Kidney (tissue), 14 donors: Measurements from ENCODE around the gene SURF1. TPM values are rescaled to one million over a fixed set of nuclear protein-coding genes. Genes with fewer than 3 reads are reported as not detected.

ENCODE experiments used
- DNase-seq, 5 donors: peaks; one replicate each; pipeline ENCODE4 v3.0.0-alpha.2; 2013 to 2020
- FAIRE-seq: peaks from 2 replicates; lab custom pipeline; 2012; peaks lifted over from hg19 to GRCh38; lab: Jason Lieb, UNC
- H3K27ac ChIP-seq, 2 donors: one replicate each; pipeline ENCODE4 v1.7.0; 2013; ENCODE audit warnings: low read depth in 2 of 2, low read length in 2 of 2, inconsistent platforms in 1 of 2
- H3K27me3 ChIP-seq: one replicate; pipeline ENCODE4 v1.7.1; 2013; ENCODE audit warnings: low read length, inconsistent platforms; ENCODE audit not compliant: control insufficient read depth, insufficient read depth
- H3K36me3 ChIP-seq, 3 donors: one replicate each; pipeline versions ENCODE4 v1.7.0 to v1.7.1; 2013; ENCODE audit warnings: low read length in 3 of 3, control low read depth in 1 of 3, inconsistent platforms in 1 of 3; ENCODE audit not compliant: insufficient read depth in 3 of 3, control insufficient read depth in 2 of 3
- H3K4me1 ChIP-seq, 3 donors: one replicate each; pipeline versions ENCODE4 v1.7.0 to v1.7.1; 2013; ENCODE audit warnings: low read length in 3 of 3, inconsistent platforms in 1 of 3, low read depth in 1 of 3; ENCODE audit not compliant: control insufficient read depth in 2 of 3, insufficient read depth in 2 of 3
- H3K4me3 ChIP-seq, 3 donors: one replicate each; pipeline versions ENCODE4 v1.7.0 to v1.8.1; 2013; ENCODE audit warnings: low read length in 3 of 3, control low read depth in 1 of 3, inconsistent platforms in 1 of 3
- H3K9ac ChIP-seq, 3 donors: one replicate each; pipeline versions ENCODE4 v1.7.0 to v1.7.1; 2013; ENCODE audit warnings: low read length in 3 of 3, control low read depth in 1 of 3, inconsistent platforms in 1 of 3
- H3K9me3 ChIP-seq, 3 donors: one replicate each; pipeline versions ENCODE4 v1.7.0 to v1.7.1; 2013; ENCODE audit warnings: low read length in 3 of 3, control low read depth in 1 of 3, inconsistent platforms in 1 of 3; ENCODE audit not compliant: control insufficient read depth in 2 of 3, insufficient read depth in 1 of 3
- intact Hi-C: fragments of 100-400 bp; cut with DNase I; formaldehyde crosslinking; loops from one replicate; pipeline ENCODE4 v1.11.1; 2022
- polyA plus RNA-seq: library from polyadenylated mRNA; stranded (reverse); fragments of 350-450 nt; fragmentation: Illumina TruSeq; extraction: RNeasy Lipid Tissue Mini Kit (QIAGEN cat#74804); gene quantifications from one replicate; pipeline ENCODE4 v1.2.3, GENCODE V29; 2014; ENCODE audit warnings: low read depth, low replicate concordance; ENCODE audit not compliant: insufficient read depth
- total RNA-seq: library from RNA; stranded (reverse); fragmentation: NEBNext Ultra II Directional; extraction: Animal tissue kit (Norgen Biotek cat#: 25700); gene quantifications from one replicate; pipeline ENCODE4 v1.2.1, GENCODE V29; 2021
- TF ChIP-seq, protein P1 (sequence below): IDR thresholded peaks from 3 replicates; pipeline ENCODE4 v1.5.1; 2012; ENCODE audit warnings: mild to moderate bottlenecking, moderate library complexity, borderline replicate concordance; ENCODE audit not compliant: insufficient read depth; ENCODE audit errors: extremely low read depth
- donor health status: control.
- donor health status: control.
- donor health status: control.
- donor health status: control.
- donor health status: control.
- donor health status: DM: yes; HTN: yes; CAD: no.
- donor health status: Normal renal cell carcinoma (clear cell type).

The SURF1 gene
- total and polyA plus RNA-seq, 2 donors from 2014 or later, result 45.0 to 165 TPM

GRCh38 chr9:133360400-133361393 is 4.4 kb upstream of the SURF1 start:
- FAIRE-seq (no peak), DNase-seq (no peak)
- TF ChIP-seq, protein P1, sequence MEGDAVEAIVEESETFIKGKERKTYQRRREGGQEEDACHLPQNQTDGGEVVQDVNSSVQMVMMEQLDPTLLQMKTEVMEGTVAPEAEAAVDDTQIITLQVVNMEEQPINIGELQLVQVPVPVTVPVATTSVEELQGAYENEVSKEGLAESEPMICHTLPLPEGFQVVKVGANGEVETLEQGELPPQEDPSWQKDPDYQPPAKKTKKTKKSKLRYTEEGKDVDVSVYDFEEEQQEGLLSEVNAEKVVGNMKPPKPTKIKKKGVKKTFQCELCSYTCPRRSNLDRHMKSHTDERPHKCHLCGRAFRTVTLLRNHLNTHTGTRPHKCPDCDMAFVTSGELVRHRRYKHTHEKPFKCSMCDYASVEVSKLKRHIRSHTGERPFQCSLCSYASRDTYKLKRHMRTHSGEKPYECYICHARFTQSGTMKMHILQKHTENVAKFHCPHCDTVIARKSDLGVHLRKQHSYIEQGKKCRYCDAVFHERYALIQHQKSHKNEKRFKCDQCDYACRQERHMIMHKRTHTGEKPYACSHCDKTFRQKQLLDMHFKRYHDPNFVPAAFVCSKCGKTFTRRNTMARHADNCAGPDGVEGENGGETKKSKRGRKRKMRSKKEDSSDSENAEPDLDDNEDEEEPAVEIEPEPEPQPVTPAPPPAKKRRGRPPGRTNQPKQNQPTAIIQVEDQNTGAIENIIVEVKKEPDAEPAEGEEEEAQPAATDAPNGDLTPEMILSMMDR, result no peak
- intact Hi-C loops, result no loop called here
- H3K4me3 ChIP-seq, result no peak overlapping the region
- peaks cover 7 to 44% (median 16%) of the 10 kb centered on the region in 3 donors for H3K36me3 ChIP-seq
- peak overlapping the region in 1 of 3 donors; percentile 13 for H3K9ac ChIP-seq
- H3K27ac ChIP-seq, result no peak overlapping the region
- no peaks in the 10 kb centered on the region for H3K9me3 ChIP-seq
- no peaks in the 10 kb centered on the region for H3K27me3 ChIP-seq
- peaks cover 3 to 35% (median 14%) of the 10 kb centered on the region in 3 donors for H3K4me1 ChIP-seq

DNA sequence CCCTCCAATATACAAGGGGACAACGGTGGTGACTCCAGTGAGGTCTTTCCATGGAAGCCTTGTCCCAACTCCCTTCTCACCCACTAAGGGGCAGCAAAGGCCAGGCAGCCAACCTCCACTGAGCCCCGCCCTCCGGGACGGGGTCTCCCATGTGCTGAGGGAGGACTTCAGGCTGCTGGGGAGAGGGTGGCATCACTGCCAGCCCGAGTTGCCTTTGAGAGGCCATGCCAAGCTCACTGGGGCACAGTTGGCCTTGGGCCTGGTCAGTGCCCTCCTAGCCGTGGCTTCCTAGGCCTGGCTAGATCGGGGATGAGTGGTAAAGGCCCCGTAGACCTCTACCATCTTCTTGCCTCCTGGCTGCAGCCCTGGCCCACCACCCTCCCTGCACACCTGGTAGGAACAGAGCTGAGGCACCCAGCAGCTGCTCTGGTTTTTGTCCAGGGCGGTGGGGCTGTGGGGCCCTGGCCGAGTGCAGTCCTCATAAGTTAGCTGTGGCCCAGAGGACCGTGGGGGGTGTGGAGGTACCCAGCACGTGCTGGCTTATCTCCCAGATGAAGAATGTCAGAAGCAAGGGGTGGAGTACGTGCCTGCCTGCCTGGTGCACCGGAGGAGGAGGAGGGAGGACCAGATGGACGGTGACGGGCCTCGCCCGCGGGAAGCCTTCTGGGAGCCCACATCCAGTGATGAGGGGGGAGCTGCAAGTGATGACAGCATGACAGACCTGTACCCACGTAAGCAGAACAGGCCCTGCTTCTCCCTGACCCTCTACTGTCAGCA is 3.3 kb upstream of the SURF1 start:
- Histone ChIP-seq H3K36me3 (peaks cover 5 to 35% (median 15%) of the 10 kb centered on the region in 3 donors), H3K27ac (no peak overlapping the region), H3K4me1 (peaks cover 0 to 37% (median 4%) of the 10 kb centered on the region in 3 donors), H3K4me3 (no peak overlapping the region), H3K27me3 (no peaks in the 10 kb centered on the region), H3K9ac (no peak overlapping the region), H3K9me3 (no peaks in the 10 kb centered on the region)
- intact Hi-C loops, result no loop called here
- TF ChIP-seq, protein P1, result peak; percentile 34
- DNase-seq, result peak in 2 of 5 donors; percentile 34 to 51
- FAIRE-seq, result no peak

DNA sequence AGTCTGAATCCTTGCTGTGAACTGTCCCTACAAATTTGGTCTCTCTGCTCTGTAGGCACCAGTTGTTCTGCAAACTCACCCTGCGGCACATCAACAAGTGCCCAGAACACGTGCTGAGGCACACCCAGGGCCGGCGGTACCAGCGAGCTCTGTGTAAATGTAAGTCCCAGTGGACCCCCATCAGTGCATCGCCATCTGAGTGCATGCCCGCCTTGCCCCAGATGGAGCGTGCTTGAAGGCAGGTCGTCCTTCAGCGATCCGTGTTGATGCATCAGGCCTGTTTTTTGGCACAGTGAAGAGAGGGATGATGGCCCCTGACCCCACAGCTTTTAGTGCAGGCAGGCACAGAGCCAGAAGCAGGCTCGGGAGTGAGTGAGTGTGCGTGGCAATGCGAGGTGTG is 1.4 kb upstream of the SURF1 start:
- H3K36me3 ChIP-seq, result peaks cover 3 to 30% (median 5%) of the 10 kb centered on the region in 3 donors
- no peak overlapping the region for H3K9ac ChIP-seq
- no peak for DNase-seq
- TF ChIP-seq, protein P1, result no peak
- no peak overlapping the region for H3K27ac ChIP-seq
- no peaks in the 10 kb centered on the region for H3K9me3 ChIP-seq
- peak overlapping the region in 2 of 3 donors; percentile 49 to 90 for H3K4me3 ChIP-seq
- no peaks in the 10 kb centered on the region for H3K27me3 ChIP-seq
- intact Hi-C loops, result no loop called here
- no peak for FAIRE-seq
- H3K4me1 ChIP-seq, result peaks cover 0 to 30% (median 4%) of the 10 kb centered on the region in 3 donors
